Sigmoid colon (tissue), 7 donors: Measurements from ENCODE around the gene PLVAP. TPM values are rescaled to one million over a fixed set of nuclear protein-coding genes. Genes with fewer than 3 reads are reported as not detected.

Experiments used
- DNase-seq: peaks from one replicate; pipeline ENCODE4 v3.0.0-alpha.2; 2019
- H3K27ac ChIP-seq, 4 donors: fragments of 200-600 bp; sonication (generic); one replicate each; pipeline ENCODE4 v1.5.1; 2016 to 2019; ENCODE audit warnings: mild to moderate bottlenecking in 1 of 4
- H3K27me3 ChIP-seq, 3 donors: fragments of 200-600 bp; sonication (generic); one replicate each; pipeline ENCODE4 v1.5.1; 2019; ENCODE audit warnings: mild to moderate bottlenecking in 1 of 3
- H3K36me3 ChIP-seq, 4 donors: fragments of 200-600 bp; sonication (generic); one replicate each; pipeline ENCODE4 v1.5.1; 2016 to 2019
- H3K4me1 ChIP-seq, 4 donors: fragments of 200-600 bp; sonication (generic); one replicate each; pipeline ENCODE4 v1.5.1; 2017 to 2019
- H3K4me3 ChIP-seq, 4 donors: fragments of 200-600 bp; sonication (generic); one replicate each; pipeline ENCODE4 v1.5.1; 2017 to 2019; ENCODE audit warnings: mild to moderate bottlenecking in 2 of 4, moderate library complexity in 1 of 4
- H3K9me3 ChIP-seq, 4 donors: fragments of 200-600 bp in 3 of 4; sonication (generic) in 3 of 4; one replicate each; pipeline versions ENCODE4 v1.5.1 to v1.6.1; 2013 to 2019
- EP300 ChIP-seq, 4 donors: sonication (generic); formaldehyde crosslinking; IDR thresholded peaks; one replicate each; pipeline ENCODE4 v1.6.1; 2017; ENCODE audit warnings: antibody characterized with exemption in 4 of 4
- POLR2A ChIP-seq, 2 donors: fragments of 450-650 bp; IDR thresholded peaks; one replicate each; pipeline ENCODE4 v1.6.1; 2016; ENCODE audit warnings: antibody characterized with exemption in 2 of 2, mild to moderate bottlenecking in 2 of 2, moderate library complexity in 2 of 2
- POLR2AphosphoS5 ChIP-seq, 4 donors: sonication (generic); formaldehyde crosslinking; IDR thresholded peaks; one replicate each; pipeline ENCODE4 v1.6.1; 2017; ENCODE audit warnings: antibody characterized with exemption in 4 of 4
- WGBS, 2 donors: extraction: QIAGEN DNeasy Blood & Tissue Kit; methylation state at CpG; one replicate each; pipeline ENCODE4 v1.1.7; 2013; 5-methylcytosine and 5-hydroxymethylcytosine counted together
- intact Hi-C: fragments of 100-400 bp; cut with DNase I; formaldehyde crosslinking; loops from one replicate; pipeline ENCODE4 v1.15.1; 2023
- polyA plus RNA-seq, 3 donors: library from polyadenylated mRNA; stranded (reverse); fragments of 200-250 nt; gene quantifications; one replicate each; pipeline ENCODE4 v1.2.3, GENCODE V29; 2013
- total RNA-seq, 4 donors: library from RNA; depleted of rRNA; stranded (reverse); fragments of >200 nt; gene quantifications; one replicate each; pipeline ENCODE4 v1.1.0, GENCODE V29; 2016
- TF ChIP-seq, protein P1 (sequence below), 4 experiments: fragments of 450-650 bp in 3 of 4; fragments of 200-600 bp in 1 of 4; IDR thresholded peaks; one replicate each; pipeline ENCODE4 v1.5.1; 2016 to 2019; ENCODE audit warnings: antibody characterized with exemption in 4 of 4, mild to moderate bottlenecking in 3 of 4, moderate library complexity in 2 of 4
- donor health status: healthy with polysubstance abuse.
- donor health status: Bipolar disorder and iron deficiency.
- donor health status: healthy.

PLVAP gene
- total and polyA plus RNA-seq, 7 donors = 3.0 to 54.7 (median 19.6) TPM

- TF ChIP-seq EP300 (IDR thresholded peaks at IDR 0.05) = no peak
- TF ChIP-seq, protein P1, sequence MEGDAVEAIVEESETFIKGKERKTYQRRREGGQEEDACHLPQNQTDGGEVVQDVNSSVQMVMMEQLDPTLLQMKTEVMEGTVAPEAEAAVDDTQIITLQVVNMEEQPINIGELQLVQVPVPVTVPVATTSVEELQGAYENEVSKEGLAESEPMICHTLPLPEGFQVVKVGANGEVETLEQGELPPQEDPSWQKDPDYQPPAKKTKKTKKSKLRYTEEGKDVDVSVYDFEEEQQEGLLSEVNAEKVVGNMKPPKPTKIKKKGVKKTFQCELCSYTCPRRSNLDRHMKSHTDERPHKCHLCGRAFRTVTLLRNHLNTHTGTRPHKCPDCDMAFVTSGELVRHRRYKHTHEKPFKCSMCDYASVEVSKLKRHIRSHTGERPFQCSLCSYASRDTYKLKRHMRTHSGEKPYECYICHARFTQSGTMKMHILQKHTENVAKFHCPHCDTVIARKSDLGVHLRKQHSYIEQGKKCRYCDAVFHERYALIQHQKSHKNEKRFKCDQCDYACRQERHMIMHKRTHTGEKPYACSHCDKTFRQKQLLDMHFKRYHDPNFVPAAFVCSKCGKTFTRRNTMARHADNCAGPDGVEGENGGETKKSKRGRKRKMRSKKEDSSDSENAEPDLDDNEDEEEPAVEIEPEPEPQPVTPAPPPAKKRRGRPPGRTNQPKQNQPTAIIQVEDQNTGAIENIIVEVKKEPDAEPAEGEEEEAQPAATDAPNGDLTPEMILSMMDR (IDR thresholded peaks at IDR 0.05) = no peak
- TF ChIP-seq POLR2A (IDR thresholded peaks at IDR 0.05) = no peak
- TF ChIP-seq POLR2AphosphoS5 (IDR thresholded peaks at IDR 0.05) = no peak
- intact Hi-C loops = no loop called here
- H3K27me3 ChIP-seq = peaks cover 0 to 5% (median 0%) of the 10 kb centered on the region in 3 donors
- no peak overlapping the region for H3K4me3 ChIP-seq
- WGBS, 2 donors = 83 to 93% methylated on average over 11 of the region's 11 CpGs
- H3K9me3 ChIP-seq = no peaks in the 10 kb centered on the region
- no peak for DNase-seq
- H3K4me1 ChIP-seq = peaks cover 0 to 5% (median 0%) of the 10 kb centered on the region in 4 donors
- peaks cover 9 to 69% (median 30%) of the 10 kb centered on the region in 4 donors for H3K36me3 ChIP-seq
- H3K27ac ChIP-seq = no peak overlapping the region
These were observed 56.7 kb downstream of the PLVAP start for GRCh38 chr19:17320435-17320834.

DNA sequence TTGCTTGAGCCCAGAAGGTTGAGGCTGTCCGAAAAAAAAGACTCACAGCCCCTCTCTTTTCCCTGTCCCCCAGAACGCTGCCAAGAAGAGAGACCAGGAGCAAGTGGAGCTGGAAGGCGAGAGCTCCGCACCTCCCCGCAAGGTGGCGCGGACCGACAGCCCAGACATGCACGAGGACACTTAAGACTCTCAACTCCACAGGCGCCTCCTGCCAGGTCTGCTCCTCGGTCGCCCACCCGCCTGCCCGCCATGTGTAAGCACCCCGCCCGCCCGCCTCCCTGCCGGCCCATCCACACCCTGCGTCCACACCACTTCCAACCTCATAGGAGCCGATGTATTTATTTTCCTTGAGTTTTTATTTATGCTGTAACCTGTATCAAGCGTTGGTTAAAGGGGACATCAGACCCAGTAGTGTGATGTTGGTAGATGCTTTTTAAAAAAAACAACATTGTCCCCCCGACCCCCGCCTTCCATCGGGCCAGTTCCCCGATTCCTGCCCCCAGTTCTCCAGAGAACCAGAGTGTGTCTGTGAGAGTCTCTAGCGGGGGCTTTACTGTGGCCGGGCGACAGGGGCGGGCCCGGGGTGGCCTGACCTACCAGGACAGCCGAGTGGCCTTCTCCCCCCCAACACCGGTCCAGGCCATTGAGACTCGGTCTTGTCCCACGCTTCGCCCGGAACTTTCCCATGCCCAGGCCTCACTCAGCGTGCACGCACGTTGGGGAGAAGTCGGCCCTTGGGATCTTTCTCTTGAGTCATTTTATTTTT is 57.5 kb downstream of the PLVAP start:
- no peak for DNase-seq
- intact Hi-C loops = no loop called here
- H3K4me1 ChIP-seq = peaks cover 0 to 5% (median 0%) of the 10 kb centered on the region in 4 donors

DNA sequence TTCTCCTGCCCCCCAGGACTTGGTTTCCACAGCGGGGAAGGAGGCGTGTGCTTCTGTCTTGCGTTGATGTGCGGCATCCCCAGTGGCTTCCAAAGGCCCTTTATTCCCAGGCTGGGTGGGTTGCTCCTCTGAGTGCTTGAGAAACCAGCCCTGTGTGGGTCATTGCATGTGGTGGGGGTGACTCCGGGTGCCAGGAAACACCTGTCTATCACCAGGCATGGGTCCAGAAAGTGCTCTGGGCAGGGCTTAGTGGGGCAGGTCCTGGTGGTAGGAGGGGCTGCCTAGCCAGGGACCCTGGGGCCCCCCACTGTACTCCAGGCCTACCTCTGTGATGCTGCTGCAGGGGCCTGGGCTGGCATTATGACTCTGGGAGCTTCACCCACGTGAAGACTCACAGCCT is 58.2 kb downstream of the PLVAP start:
- TF ChIP-seq EP300 (IDR thresholded peaks at IDR 0.05) = no peak
- no peak for TF ChIP-seq POLR2AphosphoS5 (IDR thresholded peaks at IDR 0.05)
- TF ChIP-seq, protein P1 (IDR thresholded peaks at IDR 0.05) = no peak
- no peak for TF ChIP-seq POLR2A (IDR thresholded peaks at IDR 0.05)
- H3K9me3 ChIP-seq = no peaks in the 10 kb centered on the region
- WGBS, 2 donors = 72 to 73% methylated on average over 6 of the region's 6 CpGs
- intact Hi-C loops = no loop called here
- H3K27ac ChIP-seq = no peak overlapping the region
- peaks cover 0 to 5% (median 0%) of the 10 kb centered on the region in 4 donors for H3K4me1 ChIP-seq
- no peak for DNase-seq
- peaks cover 17 to 81% (median 39%) of the 10 kb centered on the region in 4 donors for H3K36me3 ChIP-seq
- H3K27me3 ChIP-seq = peaks cover 0 to 5% (median 0%) of the 10 kb centered on the region in 3 donors
- no peak overlapping the region for H3K4me3 ChIP-seq

More for the DNA sequence above, 57.5 kb downstream of the PLVAP start:
- no peak overlapping the region for H3K4me3 ChIP-seq
- 90 to 93% methylated on average over 40 of the region's 40 CpGs for WGBS, 2 donors
- H3K9me3 ChIP-seq = no peaks in the 10 kb centered on the region
- H3K36me3 ChIP-seq = peaks cover 11 to 74% (median 33%) of the 10 kb centered on the region in 4 donors
- TF ChIP-seq POLR2AphosphoS5 (IDR thresholded peaks at IDR 0.05) = no peak
- TF ChIP-seq, protein P1 (IDR thresholded peaks at IDR 0.05) = no peak
- TF ChIP-seq POLR2A (IDR thresholded peaks at IDR 0.05) = no peak
- no peak for TF ChIP-seq EP300 (IDR thresholded peaks at IDR 0.05)
- no peak overlapping the region for H3K27ac ChIP-seq
- peaks cover 0 to 5% (median 0%) of the 10 kb centered on the region in 3 donors for H3K27me3 ChIP-seq

DNA sequence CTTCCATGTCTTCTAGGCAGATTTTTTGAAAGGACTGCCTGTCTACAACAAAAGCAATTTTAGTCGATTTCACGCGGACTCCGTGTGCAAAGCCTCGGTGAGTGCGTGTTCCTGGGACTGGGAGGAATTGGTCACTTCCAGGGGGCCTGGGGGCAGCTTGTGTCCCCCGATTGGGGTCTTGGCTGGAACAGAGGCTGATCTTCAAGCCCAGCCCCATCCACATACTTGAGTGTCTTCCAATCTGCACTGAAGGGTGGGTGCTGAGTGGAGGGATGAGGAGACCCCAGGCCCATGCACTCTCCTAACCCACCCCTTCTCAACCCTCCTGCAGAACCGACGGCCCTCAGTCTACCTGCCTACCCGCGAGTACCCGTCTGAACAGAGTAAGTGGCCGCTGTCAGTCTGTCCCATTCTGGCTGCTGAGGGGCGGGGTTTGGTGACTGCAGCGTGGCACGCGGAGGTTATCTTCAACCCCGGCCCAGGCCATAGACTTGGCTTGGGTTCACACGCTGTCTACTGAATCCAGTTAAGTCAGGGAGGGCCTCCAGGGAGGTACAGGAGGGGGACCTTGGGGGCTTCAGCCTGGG is 63.0 kb downstream of the PLVAP start:
- intact Hi-C loops = no loop called here
- TF ChIP-seq POLR2A (IDR thresholded peaks at IDR 0.05) (no peak), POLR2AphosphoS5 (IDR thresholded peaks at IDR 0.05) (no peak), EP300 (IDR thresholded peaks at IDR 0.05) (no peak)
- TF ChIP-seq, protein P1 (IDR thresholded peaks at IDR 0.05) = no peak
- H3K4me3 ChIP-seq = no peak overlapping the region
- H3K9me3 ChIP-seq = no peaks in the 10 kb centered on the region
- peaks cover 8 to 60% (median 23%) of the 10 kb centered on the region in 4 donors for H3K36me3 ChIP-seq
- H3K27me3 ChIP-seq = no peaks in the 10 kb centered on the region
- peak; percentile 56 for DNase-seq
- H3K27ac ChIP-seq = no peak overlapping the region
- H3K4me1 ChIP-seq = peaks cover 0 to 30% (median 25%) of the 10 kb centered on the region in 4 donors
- WGBS, 2 donors = 91 to 96% methylated on average over 19 of the region's 19 CpGs
